Retinal pigment epithelial cell (primary cell): ENCODE measurements around the gene BLID.

Source experiments
- DNase-seq: peaks from one replicate; pipeline ENCODE4 v3.0.0-alpha.2; 2010; ENCODE audit warnings: low read depth
- H3K4me3 ChIP-seq: 2 replicates; pipeline ENCODE4 v1.5.1; 2011; ENCODE audit warnings: mild to moderate bottlenecking, low read length, control low read depth, moderate library complexity
- CTCF ChIP-seq: conservative IDR thresholded peaks from 2 replicates; pipeline ENCODE4 v1.5.1; 2011; ENCODE audit warnings: low read depth, low read length, control low read depth, inconsistent platforms

BLID gene

GRCh38 chr11:122100037-122100755, 15.8 kb downstream of the BLID start:
- no peak for DNase-seq
- peak overlapping the region; percentile 96 for H3K4me3 ChIP-seq
- TF ChIP-seq CTCF: no peak

GRCh38 chr11:122099374-122100036, 16.5 kb downstream of the BLID start:
- H3K4me3 ChIP-seq: peak overlapping the region; percentile 96
- TF ChIP-seq CTCF: no peak
- DNase-seq: no peak

GRCh38 chr11:122098261-122098980, 17.6 kb downstream of the BLID start:
- peak overlapping the region; percentile 96 for H3K4me3 ChIP-seq
- no peak for TF ChIP-seq CTCF
- no peak for DNase-seq

GRCh38 chr11:122097419-122098001, 18.5 kb downstream of the BLID start:
- DNase-seq: no peak
- no peak for TF ChIP-seq CTCF
- peak overlapping the region; percentile 96 for H3K4me3 ChIP-seq

GRCh38 chr11:122096272-122097112, 19.5 kb downstream of the BLID start:
- TF ChIP-seq CTCF: no peak
- DNase-seq: no peak
- peak overlapping the region; percentile 96 for H3K4me3 ChIP-seq

GRCh38 chr11:122095681-122096262, 20.2 kb downstream of the BLID start:
- DNase-seq: no peak
- TF ChIP-seq CTCF: no peak
- H3K4me3 ChIP-seq: peak overlapping the region; percentile 96
